Endothelial cell of umbilical vein (primary cell): ENCODE measurements around the gene DMBX1. TPM values are rescaled to one million over a fixed set of nuclear protein-coding genes. Genes with fewer than 3 reads are reported as not detected.

ENCODE experiments used
- BruUV-seq: library from RNA; stranded (reverse); fragments of 400-500 nt; replicated peaks from 2 replicates; lab custom pipeline; 2021; lab: Mats Ljungman, UMichigan
- CTCF ChIA-PET: fragments of 300-600, 350-600 bp; sonication (Branson Sonifier 250); formaldehyde crosslinking; loops from one replicate; lab custom pipeline; 2021; ENCODE audit warnings: antibody characterized with exemption, inconsistent platforms; lab: Charles Lee
- POLR2A ChIA-PET: fragments of 300-600, 350-600 bp; sonication (Branson Sonifier 250); formaldehyde crosslinking; loops from one replicate; lab custom pipeline; 2021; ENCODE audit warnings: antibody characterized with exemption, inconsistent platforms; lab: Charles Lee
- DNase-seq: peaks from one replicate; pipeline ENCODE4 v3.0.0-alpha.2; 2011; ENCODE audit warnings: low read depth, low spot score
- FAIRE-seq: peaks from 2 replicates; lab custom pipeline; 2011; peaks lifted over from hg19 to GRCh38; lab: Jason Lieb, UNC
- H2AFZ ChIP-seq: 2 replicates; pipeline ENCODE4 v1.6.0; 2012; ENCODE audit warnings: low read depth, low read length, control low read depth, inconsistent platforms
- H3K27ac ChIP-seq: 2 replicates; pipeline ENCODE4 v1.5.1; 2011; ENCODE audit warnings: low read depth, mild to moderate bottlenecking, control low read depth, low read length, moderate library complexity; ENCODE audit not compliant: insufficient read depth
- H3K27me3 ChIP-seq, 2 experiments: 2 replicates each; pipeline versions ENCODE4 v1.6.0 to v1.6.1; 2011; ENCODE audit warnings: low read length in 2 of 2, mixed read lengths in 1 of 2; ENCODE audit not compliant: control insufficient read depth in 2 of 2, insufficient read depth in 2 of 2
- H3K36me3 ChIP-seq, 2 experiments: 2 replicates in 1 of 2; 3 replicates in 1 of 2; pipeline ENCODE4 v1.5.1; 2011; ENCODE audit warnings: low read length in 2 of 2, mild to moderate bottlenecking in 1 of 2, moderate library complexity in 1 of 2; ENCODE audit not compliant: control insufficient read depth in 2 of 2, insufficient read depth in 2 of 2; ENCODE audit errors: extremely low read depth in 1 of 2
- H3K4me1 ChIP-seq: 3 replicates; pipeline ENCODE4 v1.5.1; 2011; ENCODE audit warnings: mild to moderate bottlenecking, low read length; ENCODE audit not compliant: control insufficient read depth, insufficient read depth; ENCODE audit errors: extremely low read depth
- H3K4me2 ChIP-seq: 2 replicates; pipeline ENCODE4 v1.6.1; 2011; ENCODE audit warnings: low read length, control low read depth, mixed read lengths; ENCODE audit not compliant: insufficient read depth
- H3K4me3 ChIP-seq, 3 experiments: fragments of 200-600 bp in 1 of 3; sonication (generic), shearing (Covaris generic) in 1 of 3; replicated peaks in 1 of 3; 2 replicates each; pipeline ENCODE4 v1.5.1; 2011 to 2016; ENCODE audit warnings: control low read depth in 3 of 3, low read length in 3 of 3, mild to moderate bottlenecking in 2 of 3, inconsistent platforms in 1 of 3, low read depth in 1 of 3, moderate library complexity in 1 of 3; ENCODE audit not compliant: insufficient read depth in 1 of 3
- H3K79me2 ChIP-seq: 2 replicates; pipeline ENCODE4 v1.6.0; 2012; ENCODE audit warnings: low read length, inconsistent platforms; ENCODE audit not compliant: control insufficient read depth, insufficient read depth
- H3K9ac ChIP-seq: replicated peaks from 2 replicates; pipeline ENCODE3; 2011; ENCODE audit warnings: low read length, control low read depth; ENCODE audit not compliant: insufficient read depth; ENCODE audit errors: extremely low read depth
- H3K9me1 ChIP-seq: replicated peaks from 3 replicates; pipeline ENCODE4 v1.6.0; 2011; ENCODE audit warnings: mild to moderate bottlenecking, low read length; ENCODE audit not compliant: control insufficient read depth, insufficient read depth; ENCODE audit errors: extremely low read depth
- H3K9me3 ChIP-seq: replicated peaks from 2 replicates; pipeline ENCODE4 v1.5.1; 2012; ENCODE audit warnings: low read length, inconsistent platforms; ENCODE audit not compliant: control insufficient read depth, insufficient read depth
- H4K20me1 ChIP-seq: replicated peaks from 2 replicates; pipeline ENCODE3; 2011; ENCODE audit warnings: mild to moderate bottlenecking, low read length; ENCODE audit not compliant: control insufficient read depth, insufficient read depth; ENCODE audit errors: extremely low read depth
- EZH2 ChIP-seq: IDR thresholded peaks from 2 replicates; pipeline ENCODE4 v1.6.1; 2012; ENCODE audit warnings: borderline replicate concordance, low read depth, mild to moderate bottlenecking, moderate library complexity, low read length, inconsistent platforms; ENCODE audit not compliant: severe bottlenecking
- FOS ChIP-seq: IDR thresholded peaks from 2 replicates; pipeline ENCODE4 v1.6.1; 2011; ENCODE audit warnings: mild to moderate bottlenecking, low read length, moderate library complexity, borderline replicate concordance; ENCODE audit not compliant: insufficient read depth
- GATA2 ChIP-seq: IDR thresholded peaks from 2 replicates; pipeline ENCODE4 v1.7.0; 2011; ENCODE audit warnings: low read depth, mild to moderate bottlenecking, moderate library complexity, mixed read lengths, low read length; ENCODE audit not compliant: insufficient read length, insufficient read depth
- JUN ChIP-seq: IDR thresholded peaks from 2 replicates; pipeline ENCODE4 v1.6.1; 2011; ENCODE audit warnings: borderline replicate concordance, low read depth; ENCODE audit not compliant: insufficient read length, insufficient read depth
- MAX ChIP-seq: IDR thresholded peaks from 2 replicates; pipeline ENCODE4 v1.6.1; 2011; ENCODE audit not compliant: insufficient read depth, insufficient read length
- MYC ChIP-seq: IDR thresholded peaks from one replicate; pipeline ENCODE4 v1.6.1; 2011; ENCODE audit warnings: mild to moderate bottlenecking, low read depth, low read length
- POLR2A ChIP-seq: IDR thresholded peaks from 2 replicates; pipeline ENCODE4 v1.6.1; 2012; ENCODE audit warnings: low read depth, mild to moderate bottlenecking, control low read depth, low read length
- POLR2AphosphoS5 ChIP-seq: IDR thresholded peaks from 2 replicates; pipeline ENCODE4 v1.6.1; 2012; ENCODE audit warnings: low read depth, mild to moderate bottlenecking, control low read depth, low read length, moderate library complexity; ENCODE audit not compliant: insufficient read depth
- dilution Hi-C: fragments of 300-500 bp; cut with MboI; formaldehyde crosslinking; loops from one replicate; pipeline ENCODE4 v1.15.0; 2019; ENCODE audit warnings: low sequenced_read_pairs; ENCODE audit not compliant: extremely low pct_ligation_motif_present
- intact Hi-C: fragments of 100-400 bp; cut with micrococcal nuclease; formaldehyde crosslinking; loops from one replicate; pipeline ENCODE4 v1.10.0; 2022
- polyA plus RNA-seq, 4 experiments: library from polyadenylated mRNA; depleted of rRNA in 3 of 4; stranded (reverse) in 3 of 4; unstranded in 1 of 4; fragments of >200 nt; gene quantifications; 2 replicates each; pipeline versions ENCODE4 v1.2.1 to v1.2.3, GENCODE V29; 2011 to 2012; ENCODE audit warnings: missing spikeins in 1 of 4
- total RNA-seq: library from RNA; stranded (reverse); gene quantifications from 2 replicates; pipeline ENCODE4 v1.2.3, GENCODE V29; 2021
- TF ChIP-seq, protein P1 (sequence below), 2 donors: IDR thresholded peaks; 1 replicate in 1 of 2; 2 replicates in 1 of 2; pipeline ENCODE4 v1.5.1; 2011; ENCODE audit warnings: low read length in 2 of 2, mild to moderate bottlenecking in 2 of 2, moderate library complexity in 2 of 2, control low read depth in 1 of 2, inconsistent platforms in 1 of 2, low read depth in 1 of 2; ENCODE audit not compliant: insufficient read depth in 1 of 2; ENCODE audit errors: extremely low read depth in 1 of 2

Gene DMBX1
- total and polyA plus RNA-seq, 2 donors (not counting 3 experiments of a cell fraction or from before 2014, with no cell fraction given), result not detected

GRCh38 chr1:46467183-46467504, 22.5 kb upstream of the DMBX1 start:
- Histone ChIP-seq H3K36me3 (no peaks in the 10 kb centered on the region), H3K4me2 (peak overlapping the region; percentile 46)
- CTCF ChIA-PET, result no interaction called here

GRCh38 chr1:46469881-46470280, 19.8 kb upstream of the DMBX1 start:
- H3K27me3 ChIP-seq, result peaks cover 38 to 46% of the 10 kb centered on the region in 2 experiments
- no TSS peak for BruUV-seq

More at GRCh38 chr1:46467183-46467504, 22.5 kb upstream of the DMBX1 start:
- dilution Hi-C loops, result no loop called here
- TF ChIP-seq EZH2 (no peak), POLR2AphosphoS5 (no peak), GATA2 (no peak)
- TF ChIP-seq, protein P1, sequence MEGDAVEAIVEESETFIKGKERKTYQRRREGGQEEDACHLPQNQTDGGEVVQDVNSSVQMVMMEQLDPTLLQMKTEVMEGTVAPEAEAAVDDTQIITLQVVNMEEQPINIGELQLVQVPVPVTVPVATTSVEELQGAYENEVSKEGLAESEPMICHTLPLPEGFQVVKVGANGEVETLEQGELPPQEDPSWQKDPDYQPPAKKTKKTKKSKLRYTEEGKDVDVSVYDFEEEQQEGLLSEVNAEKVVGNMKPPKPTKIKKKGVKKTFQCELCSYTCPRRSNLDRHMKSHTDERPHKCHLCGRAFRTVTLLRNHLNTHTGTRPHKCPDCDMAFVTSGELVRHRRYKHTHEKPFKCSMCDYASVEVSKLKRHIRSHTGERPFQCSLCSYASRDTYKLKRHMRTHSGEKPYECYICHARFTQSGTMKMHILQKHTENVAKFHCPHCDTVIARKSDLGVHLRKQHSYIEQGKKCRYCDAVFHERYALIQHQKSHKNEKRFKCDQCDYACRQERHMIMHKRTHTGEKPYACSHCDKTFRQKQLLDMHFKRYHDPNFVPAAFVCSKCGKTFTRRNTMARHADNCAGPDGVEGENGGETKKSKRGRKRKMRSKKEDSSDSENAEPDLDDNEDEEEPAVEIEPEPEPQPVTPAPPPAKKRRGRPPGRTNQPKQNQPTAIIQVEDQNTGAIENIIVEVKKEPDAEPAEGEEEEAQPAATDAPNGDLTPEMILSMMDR (IDR thresholded peaks at IDR 0.05; ENCODE audit: extremely low read depth in 1 of 2, insufficient read depth in 1 of 2, low read depth in 1 of 2, low read length in 2 of 2), result no peak
- no peak overlapping the region for H3K27ac ChIP-seq
- no peaks in the 10 kb centered on the region for H4K20me1 ChIP-seq
- peaks cover 35 to 43% of the 10 kb centered on the region in 2 experiments for H3K27me3 ChIP-seq
- intact Hi-C loops, result loop anchor here (2.0 kb wide), 1 partner anchor 18 kb away; no protein-coding TSS in a partner anchor
- POLR2A ChIA-PET, result no interaction called here
- no TSS peak for BruUV-seq
- H3K4me1 ChIP-seq, result peaks cover 3% of the 10 kb centered on the region
- no peaks in the 10 kb centered on the region for H3K79me2 ChIP-seq
- peak overlapping the region in 1 of 3 experiments; percentile 8 for H3K4me3 ChIP-seq
- FAIRE-seq (no peak), DNase-seq (no peak)
- H2AFZ ChIP-seq, result no peak overlapping the region
- H3K9me3 ChIP-seq, result no peaks in the 10 kb centered on the region
- no peaks in the 10 kb centered on the region for H3K9me1 ChIP-seq
- H3K9ac ChIP-seq, result no peak overlapping the region

More at GRCh38 chr1:46469881-46470280, 19.8 kb upstream of the DMBX1 start:
- ChIA-PET POLR2A (no interaction called here), CTCF (interaction anchor here (1.0 kb wide), 1 partner anchor 8 kb away, joined by 5 read pairs; no protein-coding TSS in a partner anchor)
- intact Hi-C loops, result loop anchor here (10.0 kb wide), 1 partner anchor 255 kb away; no protein-coding TSS in a partner anchor
- Histone ChIP-seq H3K4me3 (no peak overlapping the region), H2AFZ (no peak overlapping the region), H3K36me3 (no peaks in the 10 kb centered on the region), H3K9me1 (no peaks in the 10 kb centered on the region), H3K4me1 (peaks cover 3% of the 10 kb centered on the region), H3K4me2 (no peak overlapping the region), H4K20me1 (no peaks in the 10 kb centered on the region), H3K9ac (no peak overlapping the region), H3K79me2 (no peaks in the 10 kb centered on the region), H3K27ac (no peak overlapping the region), H3K9me3 (no peaks in the 10 kb centered on the region)
- FAIRE-seq (no peak), DNase-seq (no peak)
- TF ChIP-seq EZH2, result no peak
- no peak for TF ChIP-seq POLR2AphosphoS5
- no peak for TF ChIP-seq GATA2
- no peak for TF ChIP-seq POLR2A
- no peak for TF ChIP-seq MYC
- TF ChIP-seq FOS, result no peak
- no peak for TF ChIP-seq JUN
- TF ChIP-seq, protein P1 (IDR thresholded peaks at IDR 0.05; ENCODE audit: extremely low read depth in 1 of 2, insufficient read depth in 1 of 2, low read depth in 1 of 2, low read length in 2 of 2), result no peak
- no peak for TF ChIP-seq MAX
- dilution Hi-C loops, result no loop called here
